ENCODE results near the gene BUD31. TPM values are rescaled to one million over a fixed set of nuclear protein-coding genes. Genes with fewer than 3 reads are reported as not detected.

The BUD31 gene
- total RNA-seq, 1 experiment from 2014 or later = 199 TPM

- intact Hi-C loops (cut with micrococcal nuclease; ENCODE audit: unreplicated experiment) = loop anchor here (5.0 kb wide), 1 partner anchor 61 kb away; the partner anchor contains the start of gene ARPC1A
Observed at GRCh38 chr7:99387912-99388311, 20.9 kb upstream of the BUD31 start.

GRCh38 chr7:99389772-99390171 is 19.0 kb upstream of the BUD31 start:
- Mint-ChIP-seq H3K36me3 (ENCODE audit: insufficient read depth, unreplicated experiment) (peaks cover 97% of the 10 kb centered on the region), H3K9me3 (ENCODE audit: unreplicated experiment) (no peaks in the 10 kb centered on the region), H3K4me1 (ENCODE audit: low read depth, unreplicated experiment) (no peaks in the 10 kb centered on the region), H3K4me3 (ENCODE audit: unreplicated experiment) (no peak overlapping the region), H3K27ac (ENCODE audit: unreplicated experiment) (no peak overlapping the region), H3K27me3 (ENCODE audit: insufficient read depth, unreplicated experiment) (no peaks in the 10 kb centered on the region)
- H3K9me3 ChIP-seq = no peaks in the 10 kb centered on the region
- no peaks in the 10 kb centered on the region for H3K4me1 ChIP-seq
- DNase-seq = no peak
- peaks cover 4% of the 10 kb centered on the region for H3K36me3 ChIP-seq (ENCODE audit: control insufficient read depth, insufficient read depth, low read length)
- BruUV-seq (replicated peaks) = no TSS peak
- ChIA-PET CTCF (interaction anchor here (0.6 kb wide), 1 partner anchor 25 kb away, joined by 3 read pairs; no protein-coding TSS in a partner anchor), POLR2A (interaction anchor here (1.0 kb wide), 1 partner anchor 18 kb away, joined by 3 read pairs; no protein-coding TSS in a partner anchor)
- intact Hi-C loops (cut with micrococcal nuclease; ENCODE audit: unreplicated experiment) = loop anchor here (5.0 kb wide), 1 partner anchor 62 kb away; the partner anchor contains the start of gene ARPC1A
- no peaks in the 10 kb centered on the region for H3K27me3 ChIP-seq (replicated peaks; ENCODE audit: control insufficient read depth, insufficient read depth, low read length)
- TF ChIP-seq, protein P1, sequence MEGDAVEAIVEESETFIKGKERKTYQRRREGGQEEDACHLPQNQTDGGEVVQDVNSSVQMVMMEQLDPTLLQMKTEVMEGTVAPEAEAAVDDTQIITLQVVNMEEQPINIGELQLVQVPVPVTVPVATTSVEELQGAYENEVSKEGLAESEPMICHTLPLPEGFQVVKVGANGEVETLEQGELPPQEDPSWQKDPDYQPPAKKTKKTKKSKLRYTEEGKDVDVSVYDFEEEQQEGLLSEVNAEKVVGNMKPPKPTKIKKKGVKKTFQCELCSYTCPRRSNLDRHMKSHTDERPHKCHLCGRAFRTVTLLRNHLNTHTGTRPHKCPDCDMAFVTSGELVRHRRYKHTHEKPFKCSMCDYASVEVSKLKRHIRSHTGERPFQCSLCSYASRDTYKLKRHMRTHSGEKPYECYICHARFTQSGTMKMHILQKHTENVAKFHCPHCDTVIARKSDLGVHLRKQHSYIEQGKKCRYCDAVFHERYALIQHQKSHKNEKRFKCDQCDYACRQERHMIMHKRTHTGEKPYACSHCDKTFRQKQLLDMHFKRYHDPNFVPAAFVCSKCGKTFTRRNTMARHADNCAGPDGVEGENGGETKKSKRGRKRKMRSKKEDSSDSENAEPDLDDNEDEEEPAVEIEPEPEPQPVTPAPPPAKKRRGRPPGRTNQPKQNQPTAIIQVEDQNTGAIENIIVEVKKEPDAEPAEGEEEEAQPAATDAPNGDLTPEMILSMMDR (IDR thresholded peaks at IDR 0.05; ENCODE audit: insufficient read depth in 1 of 2, low read depth in 1 of 2, low read length in 1 of 2, severe bottlenecking in 1 of 2, unreplicated experiment in 1 of 2) = no peak
- H3K4me3 ChIP-seq (ENCODE audit: low read depth, low read length) = no peak overlapping the region

More at GRCh38 chr7:99387912-99388311, 20.9 kb upstream of the BUD31 start:
- no peaks in the 10 kb centered on the region for H3K4me1 Mint-ChIP-seq (ENCODE audit: low read depth, unreplicated experiment)
- no peak overlapping the region for H3K27ac Mint-ChIP-seq (ENCODE audit: unreplicated experiment)
- no peaks in the 10 kb centered on the region for H3K27me3 Mint-ChIP-seq (ENCODE audit: insufficient read depth, unreplicated experiment)
- Histone ChIP-seq H3K27me3 (replicated peaks; ENCODE audit: control insufficient read depth, insufficient read depth, low read length) (no peaks in the 10 kb centered on the region), H3K4me3 (ENCODE audit: low read depth, low read length) (no peak overlapping the region), H3K36me3 (ENCODE audit: control insufficient read depth, insufficient read depth, low read length) (peaks cover 4% of the 10 kb centered on the region), H3K4me1 (no peaks in the 10 kb centered on the region), H3K9me3 (no peaks in the 10 kb centered on the region)
- TF ChIP-seq, protein P1 (IDR thresholded peaks at IDR 0.05; ENCODE audit: insufficient read depth in 1 of 2, low read depth in 1 of 2, low read length in 1 of 2, severe bottlenecking in 1 of 2, unreplicated experiment in 1 of 2) = no peak
- DNase-seq = no peak
- CTCF ChIA-PET = no interaction called here
- no peak overlapping the region for H3K4me3 Mint-ChIP-seq (ENCODE audit: unreplicated experiment)
- POLR2A ChIA-PET = no interaction called here
- no peaks in the 10 kb centered on the region for H3K9me3 Mint-ChIP-seq (ENCODE audit: unreplicated experiment)
- peaks cover 97% of the 10 kb centered on the region for H3K36me3 Mint-ChIP-seq (ENCODE audit: insufficient read depth, unreplicated experiment)
- BruUV-seq (replicated peaks) = no TSS peak

DNA sequence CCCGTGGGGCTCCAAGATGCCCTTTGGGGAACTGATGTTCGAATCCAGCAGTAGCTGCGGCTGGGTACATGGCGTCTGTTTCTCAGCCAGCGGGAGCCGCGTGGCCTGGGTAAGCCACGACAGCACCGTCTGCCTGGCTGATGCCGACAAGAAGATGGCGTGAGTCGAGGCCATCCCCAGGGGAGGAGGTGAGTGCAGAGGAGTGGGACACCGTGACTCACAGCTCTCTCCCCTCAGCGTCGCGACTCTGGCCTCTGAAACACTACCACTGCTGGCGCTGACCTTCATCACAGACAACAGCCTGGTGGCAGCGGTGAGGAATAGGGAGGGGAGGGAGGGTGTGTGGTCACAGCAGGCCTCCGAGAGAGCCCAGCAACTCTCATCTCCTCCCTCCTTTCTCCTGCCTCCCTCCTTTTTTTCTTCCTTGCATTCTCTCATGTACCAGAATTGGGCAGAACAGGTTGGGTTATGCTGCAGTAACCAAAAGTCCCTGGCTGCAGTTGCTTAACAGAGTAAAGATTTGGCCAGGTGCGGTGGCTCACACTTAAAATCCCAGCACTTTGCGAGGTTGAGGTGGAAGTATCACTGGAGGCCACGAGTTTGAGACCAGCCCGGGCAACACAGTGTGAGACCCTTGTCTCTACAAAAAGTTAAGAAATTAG is 17.7 kb upstream of the BUD31 start:
- Mint-ChIP-seq H3K9me3 (ENCODE audit: unreplicated experiment) (no peaks in the 10 kb centered on the region), H3K4me3 (ENCODE audit: unreplicated experiment) (no peak overlapping the region), H3K27ac (ENCODE audit: unreplicated experiment) (no peak overlapping the region), H3K4me1 (ENCODE audit: low read depth, unreplicated experiment) (no peaks in the 10 kb centered on the region), H3K36me3 (ENCODE audit: insufficient read depth, unreplicated experiment) (peaks cover 100% of the 10 kb centered on the region), H3K27me3 (ENCODE audit: insufficient read depth, unreplicated experiment) (no peaks in the 10 kb centered on the region)
- ChIA-PET CTCF (interaction anchor here (0.6 kb wide), 1 partner anchor 60 kb away, joined by 9 read pairs; no protein-coding TSS in a partner anchor), POLR2A (no interaction called here)
- no peak overlapping the region for H3K4me3 ChIP-seq (ENCODE audit: low read depth, low read length)
- no TSS peak for BruUV-seq (replicated peaks)
- no peaks in the 10 kb centered on the region for H3K27me3 ChIP-seq (replicated peaks; ENCODE audit: control insufficient read depth, insufficient read depth, low read length)
- TF ChIP-seq, protein P1 (IDR thresholded peaks at IDR 0.05; ENCODE audit: insufficient read depth in 1 of 2, low read depth in 1 of 2, low read length in 1 of 2, severe bottlenecking in 1 of 2, unreplicated experiment in 1 of 2) = no peak
- no peaks in the 10 kb centered on the region for H3K9me3 ChIP-seq
- no peak for DNase-seq
- intact Hi-C loops (cut with micrococcal nuclease; ENCODE audit: unreplicated experiment) = no loop called here
- H3K36me3 ChIP-seq (ENCODE audit: control insufficient read depth, insufficient read depth, low read length) = peaks cover 6% of the 10 kb centered on the region
- H3K4me1 ChIP-seq = no peaks in the 10 kb centered on the region
